Colonic mucosa (tissue), 4 donors: ENCODE results near the gene OPRM1. TPM values are rescaled to one million over a fixed set of nuclear protein-coding genes. Genes with fewer than 3 reads are reported as not detected.

Experiments used
- DNase-seq: peaks from one replicate; pipeline ENCODE4 v3.0.0-alpha.2; 2020
- H3K27ac ChIP-seq: fragments of 200-600 bp; one replicate; pipeline ENCODE4 v1.8.0; 2021
- H3K27me3 ChIP-seq: fragments of 200-600 bp; one replicate; pipeline ENCODE4 v1.8.0; 2021
- H3K36me3 ChIP-seq: fragments of 200-600 bp; one replicate; pipeline ENCODE4 v1.8.0; 2021
- H3K4me1 ChIP-seq: fragments of 200-600 bp; one replicate; pipeline ENCODE4 v1.8.0; 2021; ENCODE audit warnings: mild to moderate bottlenecking
- H3K4me3 ChIP-seq: fragments of 200-600 bp; one replicate; pipeline ENCODE4 v1.8.0; 2021
- H3K9ac ChIP-seq, 2 donors: one replicate each; pipeline ENCODE4 v1.7.0; 2013; ENCODE audit warnings: control low read depth in 2 of 2, low read depth in 2 of 2, low read length in 2 of 2
- H3K9me3 ChIP-seq: fragments of 200-600 bp; one replicate; pipeline ENCODE4 v1.8.0; 2021
- intact Hi-C: fragments of 100-400 bp; cut with DNase I; formaldehyde crosslinking; loops from one replicate; pipeline ENCODE4 v1.14.1; 2022
- total RNA-seq, 2 donors: library from RNA; stranded (reverse); fragmentation: NEBNext Ultra II Directional in 1 of 2; extraction: Animal tissue kit (Norgen Biotek cat#: 25700) in 1 of 2; gene quantifications; one replicate each; pipeline ENCODE4 v1.2.1, GENCODE V29; 2021
- TF ChIP-seq, protein P1 (sequence below): fragments of 200-600 bp; IDR thresholded peaks from one replicate; pipeline ENCODE4 v1.8.0; 2022; ENCODE audit warnings: antibody characterized with exemption, mild to moderate bottlenecking
- donor health status: healthy.
- donor health status: DM: no; HTN: no; CAD: no.
- donor health status: DM: no; HTN: no; CAD: no.

OPRM1 gene
- total RNA-seq, 2 donors from 2014 or later: not detected

- no peak overlapping the region for H3K27ac ChIP-seq
- intact Hi-C loops: no loop called here
- no peaks in the 10 kb centered on the region for H3K27me3 ChIP-seq
- no peak for DNase-seq
- H3K4me3 ChIP-seq: no peak overlapping the region
- H3K9ac ChIP-seq: no peak overlapping the region
- no peaks in the 10 kb centered on the region for H3K9me3 ChIP-seq
- no peaks in the 10 kb centered on the region for H3K4me1 ChIP-seq
- TF ChIP-seq, protein P1, sequence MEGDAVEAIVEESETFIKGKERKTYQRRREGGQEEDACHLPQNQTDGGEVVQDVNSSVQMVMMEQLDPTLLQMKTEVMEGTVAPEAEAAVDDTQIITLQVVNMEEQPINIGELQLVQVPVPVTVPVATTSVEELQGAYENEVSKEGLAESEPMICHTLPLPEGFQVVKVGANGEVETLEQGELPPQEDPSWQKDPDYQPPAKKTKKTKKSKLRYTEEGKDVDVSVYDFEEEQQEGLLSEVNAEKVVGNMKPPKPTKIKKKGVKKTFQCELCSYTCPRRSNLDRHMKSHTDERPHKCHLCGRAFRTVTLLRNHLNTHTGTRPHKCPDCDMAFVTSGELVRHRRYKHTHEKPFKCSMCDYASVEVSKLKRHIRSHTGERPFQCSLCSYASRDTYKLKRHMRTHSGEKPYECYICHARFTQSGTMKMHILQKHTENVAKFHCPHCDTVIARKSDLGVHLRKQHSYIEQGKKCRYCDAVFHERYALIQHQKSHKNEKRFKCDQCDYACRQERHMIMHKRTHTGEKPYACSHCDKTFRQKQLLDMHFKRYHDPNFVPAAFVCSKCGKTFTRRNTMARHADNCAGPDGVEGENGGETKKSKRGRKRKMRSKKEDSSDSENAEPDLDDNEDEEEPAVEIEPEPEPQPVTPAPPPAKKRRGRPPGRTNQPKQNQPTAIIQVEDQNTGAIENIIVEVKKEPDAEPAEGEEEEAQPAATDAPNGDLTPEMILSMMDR: peak; percentile 45
- no peaks in the 10 kb centered on the region for H3K36me3 ChIP-seq
Observed at GRCh38 chr6:154276810-154277628, 238.0 kb downstream of the OPRM1 start.

DNA sequence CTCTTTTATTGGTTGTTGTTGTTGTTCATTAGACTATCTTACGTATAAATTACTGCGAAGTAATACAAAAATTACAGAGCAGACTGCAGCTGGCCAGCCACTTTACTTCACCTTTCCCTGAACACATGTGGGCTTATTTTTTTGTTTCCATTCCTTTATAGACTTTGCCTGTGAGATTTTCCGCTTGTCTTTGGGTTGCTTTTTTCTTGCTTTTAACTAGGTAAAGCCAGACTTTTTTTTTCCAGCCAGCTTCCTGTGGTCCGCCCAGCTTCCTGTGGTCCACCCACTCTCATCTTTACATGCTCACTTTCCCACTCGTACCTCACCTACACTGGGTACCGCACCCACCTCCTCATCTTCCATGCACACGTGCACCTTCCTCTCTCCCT lies 238.6 kb downstream of the OPRM1 start:
- H3K27me3 ChIP-seq: no peaks in the 10 kb centered on the region
- H3K4me3 ChIP-seq: no peak overlapping the region
- H3K27ac ChIP-seq: no peak overlapping the region
- H3K9ac ChIP-seq: no peak overlapping the region
- H3K36me3 ChIP-seq: no peaks in the 10 kb centered on the region
- no peak for DNase-seq
- no peaks in the 10 kb centered on the region for H3K4me1 ChIP-seq
- TF ChIP-seq, protein P1: no peak
- H3K9me3 ChIP-seq: no peaks in the 10 kb centered on the region
- intact Hi-C loops: loop anchor here (2.0 kb wide), 1 partner anchor 125 kb away; no protein-coding TSS in a partner anchor

DNA sequence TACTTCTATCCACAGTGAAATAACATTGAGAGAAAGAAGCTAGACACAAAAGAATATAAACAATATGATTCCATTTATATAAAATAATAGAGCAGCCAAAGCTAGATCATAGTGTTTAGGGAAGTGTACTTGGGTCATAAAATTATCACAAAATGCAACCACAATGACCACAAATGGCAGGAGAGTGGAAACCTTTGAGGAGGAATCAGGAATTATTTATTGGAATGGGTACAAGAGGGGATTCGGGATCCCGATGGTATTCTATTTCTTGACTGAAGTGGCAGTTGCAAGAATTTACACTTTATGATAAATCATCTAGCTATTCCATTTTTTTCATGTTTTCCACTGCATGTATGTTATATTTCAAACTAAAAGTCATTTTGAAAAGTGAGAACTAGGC lies 241.5 kb downstream of the OPRM1 start:
- Histone ChIP-seq H3K9me3 (no peaks in the 10 kb centered on the region), H3K36me3 (no peaks in the 10 kb centered on the region), H3K27me3 (no peaks in the 10 kb centered on the region), H3K9ac (no peak overlapping the region), H3K27ac (no peak overlapping the region), H3K4me1 (no peaks in the 10 kb centered on the region), H3K4me3 (no peak overlapping the region)
- intact Hi-C loops: no loop called here
- no peak for DNase-seq
- TF ChIP-seq, protein P1: no peak

- H3K4me1 ChIP-seq: no peaks in the 10 kb centered on the region
- intact Hi-C loops: no loop called here
- TF ChIP-seq, protein P1: no peak
Observed at GRCh38 chr6:154284313-154284853, 245.3 kb downstream of the OPRM1 start.

DNA sequence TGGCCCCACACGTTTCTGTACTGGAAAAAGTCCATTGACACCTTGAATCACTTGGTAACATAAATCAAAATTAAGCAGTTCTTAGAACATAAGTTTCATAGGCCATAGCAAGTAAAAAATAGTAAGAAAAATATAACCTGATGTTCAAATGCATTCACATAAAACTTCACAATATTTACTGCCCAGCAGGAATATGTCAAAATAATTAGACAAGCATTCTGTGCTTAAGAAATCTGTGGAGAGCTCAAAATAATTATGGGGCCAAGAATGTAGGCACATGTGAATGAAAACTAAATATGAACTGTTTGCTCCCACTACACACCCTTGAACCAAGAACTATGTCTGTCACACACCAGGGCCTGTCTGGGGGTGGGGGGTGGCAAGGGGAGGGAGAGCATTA lies 246.8 kb downstream of the OPRM1 start:
- intact Hi-C loops: no loop called here
- DNase-seq: no peak
- TF ChIP-seq, protein P1: no peak
- Histone ChIP-seq H3K9ac (no peak overlapping the region), H3K4me1 (no peaks in the 10 kb centered on the region), H3K27ac (no peak overlapping the region), H3K9me3 (no peaks in the 10 kb centered on the region), H3K4me3 (no peak overlapping the region), H3K36me3 (no peaks in the 10 kb centered on the region), H3K27me3 (no peaks in the 10 kb centered on the region)

More at GRCh38 chr6:154284313-154284853, 245.3 kb downstream of the OPRM1 start:
- no peak for DNase-seq
- H3K27me3 ChIP-seq: no peaks in the 10 kb centered on the region
- H3K9me3 ChIP-seq: no peaks in the 10 kb centered on the region
- no peaks in the 10 kb centered on the region for H3K36me3 ChIP-seq
- H3K9ac ChIP-seq: no peak overlapping the region
- H3K27ac ChIP-seq: no peak overlapping the region
- H3K4me3 ChIP-seq: no peak overlapping the region
